A549 (cell line): ENCODE results near the gene TSG101. TPM values are rescaled to one million over a fixed set of nuclear protein-coding genes. Genes with fewer than 3 reads are reported as not detected.

Experiments used
- ATAC-seq, 2 experiments: fragments of 200-7000 bp in 1 of 2; fragments of >200 bp in 1 of 2; cut with Nextera tagmentation in 1 of 2; cut with Tn5 transposase in 1 of 2; 3 replicates each; pipeline versions ENCODE4 v1.8.0 to v1.9.1; 2018 to 2020; ENCODE audit warnings: mild to moderate bottlenecking in 1 of 2, moderate library complexity in 1 of 2
- CTCF ChIA-PET: fragments of 300-600 bp; sonication (Branson Sonifier 250); formaldehyde crosslinking; extraction: SDS; loops from one replicate; lab custom pipeline; 2021; ENCODE audit warnings: antibody characterized with exemption, inconsistent platforms; lab: Yijun Ruan, JAX
- POLR2A ChIA-PET: fragments of 350-600 bp; formaldehyde crosslinking; extraction: SDS; loops from one replicate; lab custom pipeline; 2021; ENCODE audit warnings: antibody characterized with exemption, inconsistent platforms; lab: Yijun Ruan, JAX
- DNase-seq, 2 experiments: peaks; one replicate each; pipeline versions ENCODE4 v3.0.0 to v3.0.0-alpha.2; 2011 to 2016; ENCODE audit warnings: low read depth in 1 of 2, low spot score in 1 of 2
- FAIRE-seq: peaks from 2 replicates; lab custom pipeline; 2011; peaks lifted over from hg19 to GRCh38; lab: Jason Lieb, UNC
- H3K27ac ChIP-seq, 2 experiments: fragments of >200 bp; sonication (Bioruptor Twin); formaldehyde crosslinking; 3 replicates each; pipeline ENCODE4 v1.5.1; 2016 to 2017
- H3K4me1 ChIP-seq: fragments of >200 bp; sonication (Bioruptor Twin); formaldehyde crosslinking; 3 replicates; pipeline ENCODE4 v1.6.1; 2016
- H3K4me2 ChIP-seq: fragments of >200 bp; sonication (Bioruptor Twin); formaldehyde crosslinking; 3 replicates; pipeline ENCODE4 v1.6.1; 2016
- H3K4me3 ChIP-seq: fragments of >200 bp; sonication (Bioruptor Twin); formaldehyde crosslinking; 3 replicates; pipeline ENCODE4 v1.5.1; 2016
- H3K9me3 ChIP-seq: fragments of >200 bp; sonication (Bioruptor Twin); formaldehyde crosslinking; 3 replicates; pipeline ENCODE4 v1.6.1; 2016
- BHLHE40 ChIP-seq: IDR thresholded peaks from 2 replicates; pipeline ENCODE4 v1.6.1; 2012; ENCODE audit warnings: low read depth, low read length, inconsistent platforms
- CBX2 ChIP-seq: fragments of 200-600 bp; sonication (generic); IDR thresholded peaks from 2 replicates; pipeline ENCODE4 v1.6.1; 2016; ENCODE audit warnings: low read depth, mild to moderate bottlenecking, borderline replicate concordance
- CEBPB ChIP-seq, 2 experiments: fragments of >200 bp in 1 of 2; sonication (Bioruptor Twin) in 1 of 2; formaldehyde crosslinking in 1 of 2; IDR thresholded peaks; 2 replicates each; pipeline ENCODE4 v1.6.1; 2012 to 2016
- CHD2 ChIP-seq: fragments of 150-350 bp; IDR thresholded peaks from 2 replicates; pipeline ENCODE4 v1.6.1; 2014; ENCODE audit warnings: low read length; ENCODE audit not compliant: partially characterized antibody
- CHD4 ChIP-seq: fragments of 200-600 bp; sonication (generic); IDR thresholded peaks from 2 replicates; pipeline ENCODE4 v1.6.1; 2016; ENCODE audit warnings: antibody characterized with exemption, mild to moderate bottlenecking, borderline replicate concordance
- EHF ChIP-seq: fragments of 250-450 bp; sonication (Bioruptor Pico); IDR thresholded peaks from 2 replicates; pipeline ENCODE4 v1.5.0; 2020; ENCODE audit warnings: mild to moderate bottlenecking
- EHMT2 ChIP-seq: fragments of 200-600 bp; sonication (generic); IDR thresholded peaks from 2 replicates; pipeline ENCODE4 v1.6.1; 2016; ENCODE audit warnings: antibody characterized with exemption, low read depth, mild to moderate bottlenecking, moderate library complexity
- ESRRA ChIP-seq: fragments of 150-350 bp; IDR thresholded peaks from 2 replicates; pipeline ENCODE4 v1.6.1; 2014; ENCODE audit warnings: mild to moderate bottlenecking, low read length, borderline replicate concordance
- FOSB ChIP-seq: fragments of 250-450 bp; sonication (Bioruptor Pico); IDR thresholded peaks from 2 replicates; pipeline ENCODE4 v1.5.0; 2020; ENCODE audit warnings: mild to moderate bottlenecking, moderate library complexity
- GATA3 ChIP-seq: IDR thresholded peaks from 2 replicates; pipeline ENCODE4 v1.6.1; 2012; ENCODE audit warnings: borderline replicate concordance
- HDAC2 ChIP-seq: fragments of 200-600 bp; sonication (generic); IDR thresholded peaks from 2 replicates; pipeline ENCODE4 v1.6.1; 2016
- HEYL ChIP-seq: fragments of 250-450 bp; sonication (Bioruptor Pico); IDR thresholded peaks from 2 replicates; pipeline ENCODE4 v1.8.0; 2021; ENCODE audit warnings: mild to moderate bottlenecking, moderate library complexity
- KDM5A ChIP-seq: fragments of 200-600 bp; sonication (generic); IDR thresholded peaks from 2 replicates; pipeline ENCODE4 v1.6.1; 2016; ENCODE audit warnings: antibody characterized with exemption, mild to moderate bottlenecking
- MAZ ChIP-seq: fragments of 150-350 bp; IDR thresholded peaks from 2 replicates; pipeline ENCODE4 v1.6.1; 2014; ENCODE audit warnings: antibody characterized with exemption, low read depth, low read length, borderline replicate concordance
- NFE2L2 ChIP-seq: fragments of 150-350 bp; conservative IDR thresholded peaks from 2 replicates; pipeline ENCODE4 v1.6.1; 2014; ENCODE audit warnings: low read length
- NPAS2 ChIP-seq: fragments of 250-450 bp; sonication (Bioruptor Pico); IDR thresholded peaks from 2 replicates; pipeline ENCODE4 v1.8.0; 2022; ENCODE audit warnings: mild to moderate bottlenecking, moderate library complexity, borderline replicate concordance
- POLR2A ChIP-seq: IDR thresholded peaks from 2 replicates; pipeline ENCODE4 v1.6.1; 2012; ENCODE audit warnings: mild to moderate bottlenecking, low read length
- RCOR1 ChIP-seq: fragments of 150-350 bp; IDR thresholded peaks from 2 replicates; pipeline ENCODE4 v1.6.1; 2014; ENCODE audit warnings: antibody characterized with exemption, low read length, low read depth
- SREBF2 ChIP-seq: fragments of 450-650 bp; IDR thresholded peaks from 2 replicates; pipeline ENCODE4 v1.6.1; 2014; ENCODE audit warnings: mild to moderate bottlenecking, moderate library complexity
- ZFP36 ChIP-seq: fragments of 450-650 bp; IDR thresholded peaks from 2 replicates; pipeline ENCODE4 v1.6.1; 2014; ENCODE audit warnings: borderline replicate concordance; ENCODE audit not compliant: partially characterized antibody
- ZNF302 ChIP-seq: fragments of 250-450 bp; sonication (Bioruptor Pico); IDR thresholded peaks from 2 replicates; pipeline ENCODE4 v1.9.0; 2021; ENCODE audit warnings: inconsistent platforms, mild to moderate bottlenecking, moderate library complexity
- ZSCAN20 ChIP-seq: fragments of 250-450 bp; sonication (Bioruptor Pico); IDR thresholded peaks from 2 replicates; pipeline ENCODE4 v1.8.0; 2022; ENCODE audit warnings: mild to moderate bottlenecking, moderate library complexity
- WGBS: methylation state at CpG from one replicate; pipeline ENCODE4 v1.1.6; 2017; ENCODE audit errors: missing lambda C conversion rate; 5-methylcytosine and 5-hydroxymethylcytosine counted together
- polyA plus RNA-seq, 4 experiments: library from polyadenylated mRNA; depleted of rRNA in 3 of 4; stranded (reverse); fragments of >200 nt; fragmentation: RNase III in 1 of 4; extraction: RNeasy Plus Mini Kit Qiagen cat#74134 plus additional on column Dnase treatment in 1 of 4; gene quantifications; 2 replicates in 3 of 4; 3 replicates in 1 of 4; pipeline ENCODE4 v1.2.3, GENCODE V29; 2011 to 2017
- TF ChIP-seq, protein P1 (sequence below): fragments of >200 bp; sonication (Bioruptor Twin); formaldehyde crosslinking; IDR thresholded peaks from 3 replicates; pipeline ENCODE4 v1.5.1; 2016
- TF ChIP-seq, protein P2 (sequence below): fragments of 150-350 bp; IDR thresholded peaks from 2 replicates; pipeline ENCODE4 v1.6.1; 2014; ENCODE audit warnings: low read depth, mild to moderate bottlenecking, low read length
- TF ChIP-seq, protein P3 (sequence below): IDR thresholded peaks from 2 replicates; pipeline ENCODE4 v1.6.1; 2012; ENCODE audit warnings: low read depth, borderline replicate concordance
- TF ChIP-seq, protein P4 (sequence below): IDR thresholded peaks from 2 replicates; pipeline ENCODE4 v1.6.1; 2012
- TF ChIP-seq, protein P5 (sequence below): fragments of >200 bp; sonication (Bioruptor Twin); formaldehyde crosslinking; IDR thresholded peaks from 3 replicates; pipeline ENCODE4 v1.6.1; 2016
- TF ChIP-seq, protein P6 (sequence below): fragments of >200 bp; sonication (Bioruptor Twin); formaldehyde crosslinking; IDR thresholded peaks from 2 replicates; pipeline ENCODE4 v1.6.1; 2016
- TF ChIP-seq, protein P7 (sequence below): fragments of 250-450 bp; sonication (Bioruptor Pico); IDR thresholded peaks from 2 replicates; pipeline ENCODE4 v1.5.0; 2021; ENCODE audit warnings: mild to moderate bottlenecking, moderate library complexity, borderline replicate concordance

Gene TSG101
- polyA plus RNA-seq, 2 of the 4 experiments (the other 2 are of a cell fraction) = 112 to 161 TPM

DNA sequence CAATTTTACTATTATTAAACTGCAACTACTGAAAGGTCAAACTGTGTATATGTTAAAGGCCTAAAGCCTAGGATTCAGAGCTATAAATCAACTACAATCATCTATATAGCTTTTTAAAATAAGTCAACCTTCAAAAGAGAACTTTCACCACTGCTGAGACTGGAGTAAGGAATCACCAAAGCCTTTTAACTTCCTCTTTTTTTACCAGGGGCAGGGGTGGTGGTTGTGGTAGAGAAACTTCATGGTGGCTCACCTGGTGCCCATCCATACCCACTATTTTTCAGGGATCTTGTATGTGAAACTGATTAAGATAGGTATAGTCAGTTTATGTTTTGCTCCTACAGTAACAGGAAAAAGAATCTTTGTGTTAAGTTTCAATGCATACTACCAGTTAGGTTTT lies 31.5 kb downstream of the TSG101 start:
- no peak for ATAC-seq
- Histone ChIP-seq H3K4me1 (peaks cover 17% of the 10 kb centered on the region), H3K4me2 (no peak overlapping the region), H3K27ac (no peak overlapping the region), H3K4me3 (no peak overlapping the region), H3K9me3 (no peaks in the 10 kb centered on the region)
- TF ChIP-seq GATA3 (no peak), EHF (no peak), KDM5A (no peak), CEBPB (IDR thresholded peaks at IDR 0.05) (no peak), ZSCAN20 (CRISPR knock-in tag) (no peak), ESRRA (no peak), CHD2 (no peak), FOSB (CRISPR knock-in tag) (no peak), MAZ (no peak), NFE2L2 (no peak), CBX2 (no peak), NPAS2 (CRISPR knock-in tag) (no peak), CHD4 (no peak), POLR2A (no peak)
- TF ChIP-seq, protein P1, sequence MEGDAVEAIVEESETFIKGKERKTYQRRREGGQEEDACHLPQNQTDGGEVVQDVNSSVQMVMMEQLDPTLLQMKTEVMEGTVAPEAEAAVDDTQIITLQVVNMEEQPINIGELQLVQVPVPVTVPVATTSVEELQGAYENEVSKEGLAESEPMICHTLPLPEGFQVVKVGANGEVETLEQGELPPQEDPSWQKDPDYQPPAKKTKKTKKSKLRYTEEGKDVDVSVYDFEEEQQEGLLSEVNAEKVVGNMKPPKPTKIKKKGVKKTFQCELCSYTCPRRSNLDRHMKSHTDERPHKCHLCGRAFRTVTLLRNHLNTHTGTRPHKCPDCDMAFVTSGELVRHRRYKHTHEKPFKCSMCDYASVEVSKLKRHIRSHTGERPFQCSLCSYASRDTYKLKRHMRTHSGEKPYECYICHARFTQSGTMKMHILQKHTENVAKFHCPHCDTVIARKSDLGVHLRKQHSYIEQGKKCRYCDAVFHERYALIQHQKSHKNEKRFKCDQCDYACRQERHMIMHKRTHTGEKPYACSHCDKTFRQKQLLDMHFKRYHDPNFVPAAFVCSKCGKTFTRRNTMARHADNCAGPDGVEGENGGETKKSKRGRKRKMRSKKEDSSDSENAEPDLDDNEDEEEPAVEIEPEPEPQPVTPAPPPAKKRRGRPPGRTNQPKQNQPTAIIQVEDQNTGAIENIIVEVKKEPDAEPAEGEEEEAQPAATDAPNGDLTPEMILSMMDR = no peak
- TF ChIP-seq, protein P2, sequence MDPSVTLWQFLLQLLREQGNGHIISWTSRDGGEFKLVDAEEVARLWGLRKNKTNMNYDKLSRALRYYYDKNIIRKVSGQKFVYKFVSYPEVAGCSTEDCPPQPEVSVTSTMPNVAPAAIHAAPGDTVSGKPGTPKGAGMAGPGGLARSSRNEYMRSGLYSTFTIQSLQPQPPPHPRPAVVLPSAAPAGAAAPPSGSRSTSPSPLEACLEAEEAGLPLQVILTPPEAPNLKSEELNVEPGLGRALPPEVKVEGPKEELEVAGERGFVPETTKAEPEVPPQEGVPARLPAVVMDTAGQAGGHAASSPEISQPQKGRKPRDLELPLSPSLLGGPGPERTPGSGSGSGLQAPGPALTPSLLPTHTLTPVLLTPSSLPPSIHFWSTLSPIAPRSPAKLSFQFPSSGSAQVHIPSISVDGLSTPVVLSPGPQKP = no peak
- TF ChIP-seq, protein P3, sequence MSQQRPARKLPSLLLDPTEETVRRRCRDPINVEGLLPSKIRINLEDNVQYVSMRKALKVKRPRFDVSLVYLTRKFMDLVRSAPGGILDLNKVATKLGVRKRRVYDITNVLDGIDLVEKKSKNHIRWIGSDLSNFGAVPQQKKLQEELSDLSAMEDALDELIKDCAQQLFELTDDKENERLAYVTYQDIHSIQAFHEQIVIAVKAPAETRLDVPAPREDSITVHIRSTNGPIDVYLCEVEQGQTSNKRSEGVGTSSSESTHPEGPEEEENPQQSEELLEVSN = no peak
- TF ChIP-seq, protein P4, sequence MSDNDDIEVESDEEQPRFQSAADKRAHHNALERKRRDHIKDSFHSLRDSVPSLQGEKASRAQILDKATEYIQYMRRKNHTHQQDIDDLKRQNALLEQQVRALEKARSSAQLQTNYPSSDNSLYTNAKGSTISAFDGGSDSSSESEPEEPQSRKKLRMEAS = no peak
- TF ChIP-seq, protein P5, sequence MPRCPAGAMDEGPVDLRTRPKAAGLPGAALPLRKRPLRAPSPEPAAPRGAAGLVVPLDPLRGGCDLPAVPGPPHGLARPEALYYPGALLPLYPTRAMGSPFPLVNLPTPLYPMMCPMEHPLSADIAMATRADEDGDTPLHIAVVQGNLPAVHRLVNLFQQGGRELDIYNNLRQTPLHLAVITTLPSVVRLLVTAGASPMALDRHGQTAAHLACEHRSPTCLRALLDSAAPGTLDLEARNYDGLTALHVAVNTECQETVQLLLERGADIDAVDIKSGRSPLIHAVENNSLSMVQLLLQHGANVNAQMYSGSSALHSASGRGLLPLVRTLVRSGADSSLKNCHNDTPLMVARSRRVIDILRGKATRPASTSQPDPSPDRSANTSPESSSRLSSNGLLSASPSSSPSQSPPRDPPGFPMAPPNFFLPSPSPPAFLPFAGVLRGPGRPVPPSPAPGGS = no peak
- CTCF ChIA-PET = interaction anchor here (0.7 to 1.3 kb wide), 2 partner anchors 26 to 269 kb away, joined by 3 read pairs; no protein-coding TSS in a partner anchor
- POLR2A ChIA-PET = no interaction called here
- no peak for FAIRE-seq
- no peak for DNase-seq

DNA sequence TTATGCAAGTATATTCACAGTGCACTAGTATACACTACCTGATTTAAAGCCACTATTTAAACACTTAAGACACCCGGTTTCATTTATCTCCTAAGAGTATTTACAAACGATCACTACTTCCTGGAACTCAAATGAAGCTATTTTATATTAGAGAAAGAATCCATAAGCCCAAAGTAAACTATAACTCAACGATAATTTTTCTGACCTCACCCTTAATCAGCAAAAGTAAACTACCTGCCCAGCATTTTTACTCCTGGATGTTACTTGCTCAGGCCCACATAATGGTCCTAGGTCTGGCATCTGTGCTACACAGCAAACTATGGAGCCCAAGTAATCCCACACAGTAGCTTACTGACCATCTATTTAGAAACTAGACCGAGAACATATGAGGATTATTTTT lies 33.4 kb downstream of the TSG101 start:
- H3K9me3 ChIP-seq = no peaks in the 10 kb centered on the region
- TF ChIP-seq BHLHE40 (no peak), CBX2 (no peak), RCOR1 (no peak), EHMT2 (no peak), CEBPB (IDR thresholded peaks at IDR 0.05) (no peak), HDAC2 (no peak), SREBF2 (no peak), NFE2L2 (no peak), HEYL (CRISPR knock-in tag) (no peak), ZNF302 (CRISPR knock-in tag) (no peak), ZFP36 (no peak), FOSB (CRISPR knock-in tag) (no peak)
- TF ChIP-seq, protein P2 = no peak
- TF ChIP-seq, protein P6, sequence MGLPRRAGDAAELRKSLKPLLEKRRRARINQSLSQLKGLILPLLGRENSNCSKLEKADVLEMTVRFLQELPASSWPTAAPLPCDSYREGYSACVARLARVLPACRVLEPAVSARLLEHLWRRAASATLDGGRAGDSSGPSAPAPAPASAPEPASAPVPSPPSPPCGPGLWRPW = no peak
- TF ChIP-seq, protein P5 = no peak
- TF ChIP-seq, protein P7, sequence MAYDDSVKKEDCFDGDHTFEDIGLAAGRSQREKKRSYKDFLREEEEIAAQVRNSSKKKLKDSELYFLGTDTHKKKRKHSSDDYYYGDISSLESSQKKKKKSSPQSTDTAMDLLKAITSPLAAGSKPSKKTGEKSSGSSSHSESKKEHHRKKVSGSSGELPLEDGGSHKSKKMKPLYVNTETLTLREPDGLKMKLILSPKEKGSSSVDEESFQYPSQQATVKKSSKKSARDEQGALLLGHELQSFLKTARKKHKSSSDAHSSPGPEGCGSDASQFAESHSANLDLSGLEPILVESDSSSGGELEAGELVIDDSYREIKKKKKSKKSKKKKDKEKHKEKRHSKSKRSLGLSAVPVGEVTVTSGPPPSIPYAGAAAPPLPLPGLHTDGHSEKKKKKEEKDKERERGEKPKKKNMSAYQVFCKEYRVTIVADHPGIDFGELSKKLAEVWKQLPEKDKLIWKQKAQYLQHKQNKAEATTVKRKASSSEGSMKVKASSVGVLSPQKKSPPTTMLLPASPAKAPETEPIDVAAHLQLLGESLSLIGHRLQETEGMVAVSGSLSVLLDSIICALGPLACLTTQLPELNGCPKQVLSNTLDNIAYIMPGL = no peak
- TF ChIP-seq, protein P4 = no peak
- WGBS = 43% methylated on average over 4 of the region's 4 CpGs
- no peak overlapping the region for H3K4me3 ChIP-seq
- ATAC-seq (no peak), FAIRE-seq (no peak), DNase-seq (no peak)
- ChIA-PET CTCF (interaction anchor here (0.6 to 1.1 kb wide), 3 partner anchors 15 to 455 kb away, joined by 3 to 4 read pairs (median 4); no protein-coding TSS in a partner anchor), POLR2A (no interaction called here)
- H3K27ac ChIP-seq = no peak overlapping the region
- H3K4me2 ChIP-seq = no peak overlapping the region
- peaks cover 17% of the 10 kb centered on the region for H3K4me1 ChIP-seq
